Measurements from ENCODE around the gene COQ4. TPM values are rescaled to one million over a fixed set of nuclear protein-coding genes. Genes with fewer than 3 reads are reported as not detected.

The COQ4 gene
- polyA plus RNA-seq, 1 donor: 83.2 TPM

- no peak for DNase-seq
These were observed 18.2 kb downstream of the COQ4 start for GRCh38 chr9:128340691-128341434.

GRCh38 chr9:128341435-128341849, 18.8 kb downstream of the COQ4 start:
- DNase-seq: peak; percentile 51

- no peak for DNase-seq
These were observed 20.5 kb downstream of the COQ4 start for GRCh38 chr9:128342971-128343680.

- no peak for DNase-seq
These were observed 21.2 kb downstream of the COQ4 start for GRCh38 chr9:128343855-128344254.

GRCh38 chr9:128344931-128345605, 22.4 kb downstream of the COQ4 start:
- DNase-seq: no peak

GRCh38 chr9:128349125-128349524, 26.5 kb downstream of the COQ4 start:
- DNase-seq: no peak

GRCh38 chr9:128349772-128350171, 27.1 kb downstream of the COQ4 start:
- no peak for DNase-seq

GRCh38 chr9:128355451-128355850, 32.8 kb downstream of the COQ4 start:
- no peak for DNase-seq

- DNase-seq: no peak
These were observed 35.5 kb downstream of the COQ4 start for GRCh38 chr9:128358090-128358489.

- no peak for DNase-seq
These were observed 36.2 kb downstream of the COQ4 start for GRCh38 chr9:128358861-128359260.

GRCh38 chr9:128360826-128361225, 38.2 kb downstream of the COQ4 start:
- DNase-seq: no peak

GRCh38 chr9:128361296-128361985, 38.8 kb downstream of the COQ4 start:
- DNase-seq: no peak

- DNase-seq: peak; percentile 85
These were observed 39.5 kb downstream of the COQ4 start for GRCh38 chr9:128361986-128362646.

GRCh38 chr9:128362774-128363173, 40.1 kb downstream of the COQ4 start:
- DNase-seq: no peak

- no peak for DNase-seq
These were observed 42.9 kb downstream of the COQ4 start for GRCh38 chr9:128365525-128365924.

GRCh38 chr9:128369024-128369706, 46.5 kb downstream of the COQ4 start:
- no peak for DNase-seq

- no peak for DNase-seq
These were observed 47.7 kb downstream of the COQ4 start for GRCh38 chr9:128370367-128370751.

- DNase-seq: peak; percentile 96
These were observed 48.4 kb downstream of the COQ4 start, which contains the start of gene URM1 for GRCh38 chr9:128370752-128371629. Gene URM1, plus strand, starts transcription at chr9:128371374. Its CDS starts 7 bp downstream, at chr9:128371381.

- DNase-seq: no peak
These were observed 49.0 kb downstream of the COQ4 start for GRCh38 chr9:128371630-128372117.

- no peak for DNase-seq
These were observed 49.6 kb downstream of the COQ4 start for GRCh38 chr9:128372188-128372641.
